ENCODE measurements around the gene FAF1. TPM values are rescaled to one million over a fixed set of nuclear protein-coding genes. Genes with fewer than 3 reads are reported as not detected.
"Not testable (repeated sequence)": the region's sequence is repeated elsewhere in the genome, so short reads cannot be mapped to it uniquely, and the experiment has no call there.

FAF1 gene
- polyA plus RNA-seq, 1 of the 3 experiments (the other 2 are of a cell fraction): 8.7 TPM

DNA sequence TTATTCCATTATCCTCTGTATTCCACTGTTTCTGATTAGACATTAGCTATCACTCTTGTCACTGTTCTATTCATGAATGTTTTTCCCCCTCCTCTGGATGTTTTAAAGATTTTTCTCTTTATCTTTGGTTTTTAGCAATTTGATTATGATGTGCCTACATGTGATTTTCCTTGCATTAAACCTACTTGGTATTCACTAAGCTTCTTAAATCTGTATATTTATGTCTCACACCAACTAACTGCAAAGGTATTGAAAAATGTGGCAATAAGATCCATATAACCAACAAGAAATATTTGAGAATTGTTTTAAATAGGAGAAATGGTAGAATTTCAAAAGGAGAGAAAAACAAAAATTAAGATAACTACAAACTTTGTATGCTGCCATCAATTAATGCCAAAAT lies 25.2 kb downstream of the FAF1 start (continued):
- TF ChIP-seq, protein P1, sequence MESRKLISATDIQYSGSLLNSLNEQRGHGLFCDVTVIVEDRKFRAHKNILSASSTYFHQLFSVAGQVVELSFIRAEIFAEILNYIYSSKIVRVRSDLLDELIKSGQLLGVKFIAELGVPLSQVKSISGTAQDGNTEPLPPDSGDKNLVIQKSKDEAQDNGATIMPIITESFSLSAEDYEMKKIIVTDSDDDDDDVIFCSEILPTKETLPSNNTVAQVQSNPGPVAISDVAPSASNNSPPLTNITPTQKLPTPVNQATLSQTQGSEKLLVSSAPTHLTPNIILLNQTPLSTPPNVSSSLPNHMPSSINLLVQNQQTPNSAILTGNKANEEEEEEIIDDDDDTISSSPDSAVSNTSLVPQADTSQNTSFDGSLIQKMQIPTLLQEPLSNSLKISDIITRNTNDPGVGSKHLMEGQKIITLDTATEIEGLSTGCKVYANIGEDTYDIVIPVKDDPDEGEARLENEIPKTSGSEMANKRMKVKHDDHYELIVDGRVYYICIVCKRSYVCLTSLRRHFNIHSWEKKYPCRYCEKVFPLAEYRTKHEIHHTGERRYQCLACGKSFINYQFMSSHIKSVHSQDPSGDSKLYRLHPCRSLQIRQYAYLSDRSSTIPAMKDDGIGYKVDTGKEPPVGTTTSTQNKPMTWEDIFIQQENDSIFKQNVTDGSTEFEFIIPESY (IDR thresholded peaks at IDR 0.05; ENCODE audit: borderline replicate concordance, low read depth): no peak
- TF ChIP-seq EZH2phosphoT487 (IDR thresholded peaks at IDR 0.05; ENCODE audit: borderline replicate concordance, low read depth) (no peak), ELF1 (IDR thresholded peaks at IDR 0.05) (no peak), RCOR1 (IDR thresholded peaks at IDR 0.05; ENCODE audit: low read length) (no peak)
- TF ChIP-seq, protein P2, sequence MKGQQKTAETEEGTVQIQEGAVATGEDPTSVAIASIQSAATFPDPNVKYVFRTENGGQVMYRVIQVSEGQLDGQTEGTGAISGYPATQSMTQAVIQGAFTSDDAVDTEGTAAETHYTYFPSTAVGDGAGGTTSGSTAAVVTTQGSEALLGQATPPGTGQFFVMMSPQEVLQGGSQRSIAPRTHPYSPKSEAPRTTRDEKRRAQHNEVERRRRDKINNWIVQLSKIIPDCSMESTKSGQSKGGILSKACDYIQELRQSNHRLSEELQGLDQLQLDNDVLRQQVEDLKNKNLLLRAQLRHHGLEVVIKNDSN (IDR thresholded peaks at IDR 0.05; ENCODE audit: borderline replicate concordance, low read depth): no peak
- TF ChIP-seq, protein P3, sequence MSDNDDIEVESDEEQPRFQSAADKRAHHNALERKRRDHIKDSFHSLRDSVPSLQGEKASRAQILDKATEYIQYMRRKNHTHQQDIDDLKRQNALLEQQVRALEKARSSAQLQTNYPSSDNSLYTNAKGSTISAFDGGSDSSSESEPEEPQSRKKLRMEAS (IDR thresholded peaks at IDR 0.05; ENCODE audit: low read depth): no peak

GRCh38 chr1:50933770-50934169 lies 26.3 kb downstream of the FAF1 start:
- CTCF ChIA-PET; H3K4me2 ChIP-seq; H2AFZ ChIP-seq (ENCODE audit: low read depth); H3K9ac ChIP-seq; POLR2A ChIA-PET; H3K9me2 ChIP-seq; H3K9me3 ChIP-seq; H3K27me3 ChIP-seq (ENCODE audit: insufficient read depth); H3K36me3 ChIP-seq (replicated peaks in 1 of 2; ENCODE audit: control insufficient read depth in 1 of 2, insufficient read depth in 2 of 2, low read length in 1 of 2); DNase-seq; H3K4me3 ChIP-seq (ENCODE audit: low read depth in 2 of 2, low read length in 1 of 2); H3K27ac ChIP-seq (ENCODE audit: low read depth in 2 of 2, low read length in 1 of 2); H4K20me1 ChIP-seq (ENCODE audit: insufficient read depth); H3K4me1 ChIP-seq (ENCODE audit: control insufficient read depth in 1 of 2, insufficient read depth in 2 of 2, low read depth in 1 of 2, low read length in 1 of 2): not testable (repeated sequence)
- Histone ChIP-seq H3F3A (replicated peaks; ENCODE audit: insufficient read depth) (peaks cover 13% of the 10 kb centered on the region), H3K79me2 (ENCODE audit: insufficient read depth) (peaks cover 62% of the 10 kb centered on the region)
- WGBS (ENCODE audit: low lambda C conversion rate): 96% methylated on average over 3 of the region's 3 CpGs

DNA sequence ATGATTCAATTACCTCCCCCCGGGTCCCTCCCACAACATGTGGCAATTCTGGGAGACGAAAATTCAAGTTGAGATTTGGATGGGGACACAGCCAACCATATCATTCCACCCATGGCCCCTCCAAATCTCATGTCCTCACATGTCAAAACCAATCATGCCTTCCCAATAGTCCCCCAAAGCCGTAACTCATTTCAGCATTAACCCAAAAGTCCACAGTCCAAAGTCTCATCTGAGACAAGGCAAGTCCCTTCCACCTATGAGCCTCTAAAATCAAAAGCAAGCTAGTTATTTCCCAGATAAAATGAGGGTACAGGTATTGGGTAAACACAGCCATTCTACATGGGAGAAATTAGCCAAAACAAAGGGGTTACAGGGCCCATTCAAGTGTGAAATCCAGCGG lies 28.0 kb downstream of the FAF1 start:
- H3K9me3 ChIP-seq; H4K20me1 ChIP-seq (ENCODE audit: insufficient read depth); H3K9ac ChIP-seq; H3K27ac ChIP-seq (ENCODE audit: low read depth in 2 of 2, low read length in 1 of 2); H3K27me3 ChIP-seq (ENCODE audit: insufficient read depth); DNase-seq; H3K9me2 ChIP-seq; H3K4me3 ChIP-seq (ENCODE audit: low read depth in 2 of 2, low read length in 1 of 2); H3K4me1 ChIP-seq (ENCODE audit: control insufficient read depth in 1 of 2, insufficient read depth in 2 of 2, low read depth in 1 of 2, low read length in 1 of 2); H2AFZ ChIP-seq (ENCODE audit: low read depth); H3K36me3 ChIP-seq (replicated peaks in 1 of 2; ENCODE audit: control insufficient read depth in 1 of 2, insufficient read depth in 2 of 2, low read length in 1 of 2); H3K4me2 ChIP-seq; POLR2A ChIA-PET: not testable (repeated sequence)
- 83% methylated on average over 4 of the region's 4 CpGs for WGBS (ENCODE audit: low lambda C conversion rate)
- peaks cover 59% of the 10 kb centered on the region for H3K79me2 ChIP-seq (ENCODE audit: insufficient read depth)
- CTCF ChIA-PET: interaction anchor here (1.0 to 1.6 kb wide), 4 partner anchors 112 to 261 kb away, joined by 3 to 4 read pairs (median 4); no protein-coding TSS in a partner anchor
- peaks cover 13% of the 10 kb centered on the region for H3F3A ChIP-seq (replicated peaks; ENCODE audit: insufficient read depth)
